Caki2 (cell line): ENCODE results near the gene TNNC2. TPM values are rescaled to one million over a fixed set of nuclear protein-coding genes. Genes with fewer than 3 reads are reported as not detected.
"Not testable (repeated sequence)": the region's sequence is repeated elsewhere in the genome, so short reads cannot be mapped to it uniquely, and the experiment has no call there.

Source experiments
- DNase-seq: peaks from one replicate; pipeline ENCODE4 v3.0.0-alpha.2; 2015; ENCODE audit warnings: low read depth
- in situ Hi-C: cut with HindIII; loops from 2 replicates; pipeline ENCODE4 v1.10.0; 2016; ENCODE audit warnings: low sequenced_read_pairs, low pct_unique_long_range_greater_than_20kb, mixed read lengths
- total RNA-seq: library from RNA; depleted of rRNA; stranded (reverse); fragments of >200 nt; shearing (Covaris generic); gene quantifications from 2 replicates; pipeline ENCODE4 v1.2.3, GENCODE V29; 2014; ENCODE audit warnings: low replicate concordance; rRNA removed

TNNC2 gene
- total RNA-seq = not detected in 2 replicates

DNA sequence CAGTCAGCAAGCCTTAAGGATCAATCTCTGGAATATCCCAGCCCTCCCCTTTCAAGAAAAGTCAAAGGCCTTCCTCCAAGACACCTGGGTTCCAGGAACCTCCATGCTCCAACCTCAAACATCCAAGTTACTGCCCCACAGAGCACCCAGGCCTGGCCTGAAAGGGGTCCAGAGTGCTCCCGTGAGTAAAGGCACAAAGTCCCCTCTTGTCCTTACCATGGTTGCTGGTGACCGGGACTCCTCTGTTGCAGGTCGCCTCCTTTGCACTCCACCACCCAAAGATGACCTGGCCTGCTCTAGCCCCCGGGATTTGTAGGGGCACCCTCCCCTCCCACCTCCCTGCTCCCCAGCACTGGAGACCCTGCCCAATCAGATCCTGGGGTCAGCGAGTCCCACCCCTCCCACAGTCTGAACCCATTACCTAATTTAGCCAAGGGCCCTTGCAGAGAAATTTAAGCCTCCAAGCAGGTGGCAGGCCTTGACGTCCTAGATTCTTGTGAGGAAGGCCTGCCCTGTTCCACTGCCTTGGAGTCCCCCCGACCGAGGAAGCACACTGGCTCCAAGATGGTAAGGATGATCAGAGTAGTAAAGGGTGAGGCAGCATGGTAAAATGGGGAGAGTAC, at the start of gene TNNC2:
TSS of gene TNNC2 (minus strand) at position 283 of the 623 bp plus-strand sequence. CDS start at position 219, 64 bp downstream.
- in situ Hi-C loops = no loop called here
- no peak for DNase-seq

DNA sequence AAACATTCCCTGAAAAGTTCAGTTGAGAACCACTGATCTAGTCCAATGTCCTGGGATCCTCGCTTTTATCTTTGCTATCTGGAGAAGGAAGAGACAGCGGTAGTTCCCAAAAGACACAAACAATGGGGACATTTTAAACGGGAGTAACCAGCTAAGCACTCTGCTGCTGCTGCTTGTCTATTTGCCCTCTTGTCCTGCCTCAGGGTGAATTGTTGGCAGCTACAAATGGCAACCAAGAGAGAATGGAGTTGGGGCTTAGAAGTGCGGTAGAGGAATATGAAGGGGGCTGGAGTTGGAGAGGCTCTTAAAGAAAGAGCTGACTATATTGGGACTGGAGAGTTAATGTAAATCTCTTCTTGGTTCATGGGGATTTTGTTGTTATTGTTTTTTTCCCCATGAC, 47.5 kb upstream of the TNNC2 start:
- in situ Hi-C loops = no loop called here
- DNase-seq = no peak

DNA sequence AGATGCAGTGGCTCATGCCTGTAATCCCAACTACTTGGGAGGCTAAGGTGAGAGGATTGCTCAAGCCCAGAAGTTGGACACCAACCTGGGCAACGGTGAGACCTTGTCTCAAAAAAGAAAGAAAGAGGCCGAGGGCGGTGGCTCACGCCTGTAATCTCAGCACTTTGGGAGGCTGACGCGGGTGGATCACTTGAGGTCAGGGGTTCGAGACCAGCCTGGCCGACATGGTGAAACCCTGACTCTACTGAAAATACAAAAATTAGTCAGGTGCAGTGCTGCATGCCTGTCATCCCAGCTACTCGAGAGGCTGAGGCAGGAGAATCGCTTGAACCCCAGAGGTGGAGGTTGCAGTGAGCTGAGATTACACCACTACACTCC, 47.0 kb upstream of the TNNC2 start:
- in situ Hi-C loops, DNase-seq: not testable (repeated sequence)

DNA sequence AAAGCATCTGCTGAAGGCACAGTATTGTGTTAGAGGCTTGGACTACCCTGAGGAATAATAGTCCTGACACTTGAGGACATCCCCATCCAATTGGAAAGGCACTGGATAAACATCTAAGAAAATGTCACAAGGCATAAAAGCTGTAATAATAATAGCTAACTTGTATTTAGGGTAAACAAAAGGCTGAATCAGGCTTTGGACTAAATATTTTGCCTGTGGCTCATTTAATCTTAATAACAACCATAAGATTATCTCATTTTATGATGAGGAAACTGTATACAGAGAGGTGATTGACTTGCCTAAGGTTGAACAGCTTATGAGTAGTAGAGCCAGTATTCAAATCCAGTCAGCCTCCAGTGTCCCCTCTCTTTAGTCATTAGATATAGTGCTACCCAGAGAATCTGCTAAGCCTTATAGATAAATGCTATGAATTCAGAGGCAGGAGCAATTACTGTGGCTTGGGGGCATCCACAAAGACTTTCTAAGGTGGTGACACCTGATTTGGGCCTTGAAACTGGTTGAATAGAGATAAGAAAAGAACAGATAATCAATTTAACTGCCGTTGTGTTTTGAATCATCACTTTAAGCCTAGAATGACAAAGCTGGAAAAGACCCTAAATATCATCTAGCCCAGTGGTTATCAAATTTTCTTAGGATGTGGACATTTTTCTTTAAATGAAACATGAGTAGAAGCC, 46.4 kb upstream of the TNNC2 start:
- in situ Hi-C loops = no loop called here
- DNase-seq = no peak

DNA sequence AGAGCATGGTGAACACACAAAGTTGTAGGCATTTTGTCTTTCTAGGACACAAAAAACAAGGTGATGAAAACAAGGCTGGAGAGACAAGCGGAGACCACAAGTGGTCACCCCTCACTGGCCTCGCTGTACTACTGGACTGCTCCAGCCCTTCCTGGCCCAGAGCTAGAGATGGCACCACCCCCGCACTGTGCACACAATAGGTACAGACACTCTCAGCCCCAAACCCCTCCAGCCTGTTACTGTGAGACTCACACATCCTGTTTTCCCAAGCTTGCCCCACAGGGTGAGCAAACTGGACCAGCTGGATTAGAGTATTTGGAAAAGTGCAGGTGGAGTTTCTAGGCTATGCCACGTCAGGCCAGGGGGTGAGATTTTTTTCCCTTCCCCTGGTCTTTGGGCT, 45.5 kb upstream of the TNNC2 start:
- in situ Hi-C loops = no loop called here
- DNase-seq = no peak

DNA sequence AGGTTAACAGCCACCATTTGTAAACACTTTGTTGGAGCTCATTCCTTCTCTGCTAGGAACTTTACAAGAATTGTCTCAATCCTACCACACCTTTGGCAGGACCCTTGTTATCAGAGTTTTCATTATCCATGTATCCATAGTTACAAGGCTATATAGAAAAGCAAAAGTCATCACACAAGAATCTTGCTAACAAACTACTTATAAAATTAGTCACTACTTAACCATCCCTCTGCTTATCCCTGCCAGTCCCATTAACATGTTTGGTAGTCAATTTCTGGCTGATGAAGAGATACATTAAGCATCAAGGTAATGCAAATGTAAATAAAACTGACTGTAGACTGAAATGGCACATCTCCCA, 40.7 kb upstream of the TNNC2 start:
- peak; percentile 36 for DNase-seq
- in situ Hi-C loops = no loop called here

DNA sequence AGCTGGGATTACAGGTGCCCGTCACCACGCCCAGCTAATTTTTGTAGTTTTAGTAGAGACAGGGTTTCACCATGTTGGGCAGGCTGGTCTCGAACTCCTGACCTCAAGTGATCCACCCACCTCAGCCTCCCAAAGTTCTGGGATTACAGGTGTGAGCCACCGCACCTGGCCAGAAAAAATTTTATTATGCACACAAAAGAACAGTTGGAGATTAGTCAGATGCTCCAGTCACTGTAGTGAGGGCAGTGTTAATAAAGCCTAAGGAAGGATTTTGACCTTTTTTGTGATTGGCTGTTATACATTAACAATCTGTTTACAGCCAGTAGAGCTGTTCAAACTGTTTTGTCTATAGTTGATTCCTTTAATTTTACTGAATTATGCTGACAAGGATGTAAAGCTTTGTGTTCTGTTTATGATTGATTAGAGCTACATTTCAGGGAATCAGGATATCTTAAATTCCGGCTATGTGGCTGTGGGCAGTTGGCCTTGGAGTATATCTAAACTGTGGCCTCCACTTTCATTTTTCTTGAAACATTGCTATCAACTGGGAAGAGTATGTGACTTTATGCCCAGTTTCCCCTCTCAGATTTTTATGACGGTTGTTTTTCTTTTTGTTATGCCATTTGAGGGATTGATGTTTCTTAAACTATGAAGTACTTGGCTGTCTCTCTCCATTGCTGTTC, 40.2 kb upstream of the TNNC2 start:
- DNase-seq = no peak
- in situ Hi-C loops = no loop called here

DNA sequence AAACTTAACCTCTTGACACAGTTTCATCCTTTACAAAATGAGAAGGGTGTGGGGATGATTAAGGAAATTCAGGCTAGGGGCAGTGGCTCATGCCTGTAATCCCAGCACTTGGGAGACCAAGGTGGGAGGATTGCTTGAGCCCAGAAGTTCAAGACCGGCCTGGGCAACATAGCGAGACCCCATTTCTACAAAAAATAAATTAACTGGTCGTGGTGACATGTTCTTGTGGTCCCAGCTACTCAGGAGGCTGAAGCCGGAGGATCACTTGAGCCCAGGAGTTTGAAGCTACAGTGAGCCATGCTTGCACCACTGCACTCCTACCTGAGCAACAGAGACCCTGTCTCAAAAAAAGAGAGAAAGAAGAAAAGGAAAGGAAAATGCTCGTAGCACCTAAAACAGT, 39.3 kb upstream of the TNNC2 start:
- in situ Hi-C loops = no loop called here

DNA sequence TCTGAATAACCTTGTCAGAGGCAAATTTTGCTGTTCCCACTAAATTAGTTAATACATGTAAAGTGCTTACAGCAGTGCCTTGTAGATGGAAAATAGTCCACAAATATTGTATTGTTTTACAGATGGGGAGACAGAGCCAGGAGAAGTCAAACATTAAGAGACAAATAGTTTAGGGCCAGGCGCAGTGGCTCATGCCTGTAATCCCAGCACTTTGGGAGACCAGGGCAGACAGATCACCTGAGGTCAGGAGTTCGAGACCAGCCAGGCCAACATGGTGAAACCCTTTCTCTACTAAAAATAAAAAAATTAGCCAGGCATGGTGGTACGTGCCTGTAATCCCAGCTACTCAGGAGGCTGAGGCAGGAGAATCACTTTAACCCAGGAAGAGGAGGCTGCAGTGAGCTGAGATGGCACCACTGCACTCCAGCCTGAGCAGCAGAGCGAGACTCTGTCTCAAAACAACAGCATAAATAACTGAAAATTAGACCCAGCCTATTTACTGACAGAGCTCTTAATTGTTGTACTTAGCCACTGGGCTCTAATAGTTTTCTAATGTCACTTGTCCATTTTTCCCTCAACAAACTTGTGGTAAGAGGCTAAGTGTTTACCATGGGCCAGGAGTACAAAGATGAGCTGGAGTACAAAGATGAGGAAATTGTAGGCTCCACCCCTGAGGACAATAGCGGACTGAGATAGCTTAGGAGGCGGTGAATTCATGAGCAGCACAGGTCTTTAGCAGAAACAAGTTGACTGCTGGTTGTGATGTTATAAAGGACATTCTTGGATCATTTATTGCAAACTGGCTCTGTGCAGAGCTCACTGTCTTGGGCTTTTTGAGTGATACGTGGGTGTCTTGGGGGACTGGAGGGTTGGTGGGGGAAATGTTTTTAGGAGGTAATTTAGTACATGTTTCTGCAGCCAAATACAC, 36.7 kb upstream of the TNNC2 start:
- in situ Hi-C loops = no loop called here

More for the DNA sequence above, 39.3 kb upstream of the TNNC2 start:
- no peak for DNase-seq

DNA sequence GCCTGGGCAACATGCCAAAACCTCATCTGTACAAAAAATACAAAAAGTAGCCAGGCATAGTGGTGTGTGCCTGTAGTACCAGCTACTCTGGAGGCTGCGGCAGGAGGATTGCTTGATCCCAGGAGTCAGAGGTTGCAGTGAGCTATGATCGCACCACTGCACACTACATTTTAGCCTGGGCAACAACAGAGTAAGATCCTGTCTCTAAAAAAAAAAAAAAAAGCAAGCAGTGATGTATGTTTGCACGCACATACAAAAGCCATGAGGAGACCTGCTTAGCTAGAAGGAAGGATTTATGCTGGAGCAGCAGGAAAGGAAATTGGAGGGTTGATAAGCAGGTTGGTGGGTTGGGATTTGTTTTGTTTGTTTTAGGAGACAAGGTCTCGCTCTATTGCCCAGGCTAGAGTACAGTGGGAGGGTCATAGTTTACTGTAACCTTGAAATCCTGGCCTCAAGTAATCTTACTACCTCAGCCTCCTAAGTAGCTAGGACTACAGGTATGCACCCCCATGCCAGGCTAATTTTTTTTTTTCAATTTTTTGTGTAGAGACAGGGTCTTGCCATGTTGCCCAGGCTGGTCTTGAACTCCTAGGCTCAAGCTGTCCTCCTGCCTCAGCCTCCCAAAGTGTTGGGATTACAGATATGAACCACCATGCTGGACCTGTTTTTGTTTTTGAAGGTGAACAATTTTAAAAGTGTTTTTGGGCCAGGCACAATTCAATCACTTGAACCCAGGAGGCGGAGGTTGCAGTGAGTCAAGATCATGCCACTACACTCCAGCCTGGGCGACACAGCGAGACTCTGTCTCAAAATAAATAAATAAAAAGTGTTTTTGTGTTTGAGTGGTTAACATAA, 34.3 kb upstream of the TNNC2 start:
- no peak for DNase-seq
- in situ Hi-C loops = no loop called here

More for the DNA sequence above, 36.7 kb upstream of the TNNC2 start:
- no peak for DNase-seq

DNA sequence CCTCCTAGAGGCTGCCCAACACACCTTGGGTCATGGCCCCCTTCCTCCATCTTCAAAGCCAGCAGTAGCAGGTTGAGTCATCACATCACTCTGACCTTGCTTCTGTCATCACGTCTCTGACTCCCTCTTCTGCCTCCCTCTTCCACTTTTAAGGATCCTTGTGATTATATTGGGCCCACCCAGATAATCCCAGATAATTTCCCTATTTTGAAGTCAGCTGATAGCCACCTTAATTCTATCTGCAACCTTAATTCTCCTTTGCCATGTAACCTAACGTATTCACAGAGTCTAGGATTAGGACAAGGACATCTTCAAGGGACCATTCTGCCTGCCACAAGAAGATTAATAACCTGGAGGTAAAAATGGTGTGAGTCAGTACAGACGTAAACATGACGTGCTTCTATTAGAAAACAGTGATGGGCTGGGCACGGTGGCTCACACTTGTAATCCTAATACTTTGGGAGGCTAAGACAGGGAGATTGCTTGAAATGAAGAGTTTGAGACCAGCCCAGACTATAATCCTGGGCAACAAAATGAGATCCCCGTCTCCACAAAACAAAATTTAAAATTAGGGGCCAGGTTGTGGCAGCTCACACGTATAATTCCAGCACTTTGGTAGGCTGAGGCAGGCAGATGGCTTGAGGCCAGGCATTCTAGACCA, 33.6 kb upstream of the TNNC2 start:
- in situ Hi-C loops = no loop called here
- DNase-seq = no peak

DNA sequence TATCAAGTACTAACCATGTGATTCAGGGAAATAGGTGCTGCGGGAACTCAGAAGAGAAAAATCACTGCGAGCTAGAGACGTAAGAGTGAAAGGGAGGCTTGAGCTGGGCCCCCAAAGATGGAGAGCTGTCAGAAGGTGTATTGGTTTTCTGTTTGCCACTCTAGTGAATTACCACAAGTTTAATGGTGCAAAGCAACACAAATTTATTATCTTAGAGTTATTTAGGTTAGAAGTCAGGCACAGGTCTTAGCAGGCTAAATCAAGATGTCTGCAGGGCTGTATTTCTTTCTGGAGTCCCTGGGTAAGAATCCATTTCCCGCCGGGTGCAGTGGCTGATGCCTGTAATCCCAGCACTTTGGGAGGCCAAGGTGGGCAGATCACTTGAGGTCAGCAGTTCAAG, 32.8 kb upstream of the TNNC2 start:
- in situ Hi-C loops = no loop called here
- no peak for DNase-seq

DNA sequence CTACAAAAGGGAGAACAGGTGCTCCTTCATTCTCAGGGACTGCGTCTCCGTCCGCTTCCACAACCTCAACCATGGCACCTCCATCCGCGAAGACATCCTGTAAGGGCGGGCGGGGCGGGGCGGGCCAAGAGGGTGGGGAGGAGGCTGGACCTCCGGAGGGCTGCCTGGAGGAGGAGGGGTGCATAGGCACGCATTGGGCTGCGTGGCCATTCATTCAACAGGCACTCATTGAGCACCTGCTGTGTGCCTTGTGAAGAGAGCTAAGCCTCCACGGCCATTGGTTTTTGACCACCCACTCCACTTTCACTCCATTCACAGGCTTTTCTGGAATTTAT, 30.7 kb upstream of the TNNC2 start:
- DNase-seq = no peak
- in situ Hi-C loops = no loop called here

DNA sequence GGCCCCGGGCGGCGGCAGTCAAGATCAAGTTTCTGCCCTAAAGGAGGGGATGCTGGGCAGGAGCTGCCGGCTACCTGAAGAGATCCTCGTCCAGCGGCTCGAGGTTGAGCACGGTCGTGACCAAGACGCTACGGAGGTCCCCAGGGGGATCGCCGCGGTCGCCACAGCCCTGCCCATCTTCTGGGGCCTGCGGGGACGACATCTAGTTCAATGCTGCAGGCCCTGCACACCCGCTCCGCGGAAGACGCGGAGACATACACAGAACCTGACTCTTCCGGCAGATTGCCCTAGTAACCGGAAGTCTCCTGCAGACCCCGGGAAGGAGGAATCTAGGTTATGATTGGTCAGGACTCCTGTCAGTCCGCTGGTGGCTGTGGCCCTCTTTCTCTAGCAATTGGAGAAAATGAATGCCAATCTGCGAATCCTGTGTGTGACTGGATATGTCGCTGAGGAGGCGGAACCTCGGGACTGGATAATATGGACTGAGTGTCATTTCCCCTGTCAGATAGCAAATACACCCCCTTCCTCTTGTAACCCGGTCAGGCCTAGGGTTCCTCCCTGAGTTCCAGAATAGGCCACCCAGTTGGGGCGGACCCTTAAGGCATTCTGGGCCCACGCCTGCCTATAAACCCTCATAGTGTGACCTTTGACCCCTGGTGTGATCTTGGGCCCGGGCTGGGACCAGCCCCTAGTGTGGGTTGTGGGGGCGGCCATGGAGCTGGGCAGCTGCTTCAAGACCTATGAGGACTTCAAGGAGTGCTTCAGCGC, 30.2 kb upstream of the TNNC2 start, which contains the start of the genes ACOT8 and ZSWIM3:
TSS of gene ACOT8 (minus strand) at position 279 of the 768 bp plus-strand sequence. CDS start at position 202, 77 bp downstream.
TSS of gene ZSWIM3 (plus strand) at position 501 of the 768 bp plus-strand sequence. CDS start at position 713, 212 bp downstream.
- DNase-seq = peak; percentile 99
- in situ Hi-C loops = no loop called here

DNA sequence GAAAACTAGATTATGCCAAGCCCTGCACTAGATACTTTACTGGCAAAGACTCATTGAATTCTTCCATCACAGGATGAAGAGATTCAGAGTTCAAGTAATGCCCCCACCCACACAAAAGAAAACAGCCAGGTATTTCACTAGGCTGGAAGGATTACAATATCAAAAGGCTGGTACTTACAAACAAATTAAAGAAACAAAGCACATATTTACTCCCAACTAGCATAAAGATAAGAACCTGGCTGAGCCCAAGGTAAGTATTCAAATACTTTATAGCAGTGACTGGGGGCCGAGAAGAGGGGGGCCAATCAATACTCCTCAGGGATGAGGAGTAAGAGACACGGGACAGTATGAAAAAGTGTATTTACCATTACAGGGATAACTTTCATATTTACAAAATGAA, 26.4 kb upstream of the TNNC2 start:
- DNase-seq = no peak
- in situ Hi-C loops = no loop called here

DNA sequence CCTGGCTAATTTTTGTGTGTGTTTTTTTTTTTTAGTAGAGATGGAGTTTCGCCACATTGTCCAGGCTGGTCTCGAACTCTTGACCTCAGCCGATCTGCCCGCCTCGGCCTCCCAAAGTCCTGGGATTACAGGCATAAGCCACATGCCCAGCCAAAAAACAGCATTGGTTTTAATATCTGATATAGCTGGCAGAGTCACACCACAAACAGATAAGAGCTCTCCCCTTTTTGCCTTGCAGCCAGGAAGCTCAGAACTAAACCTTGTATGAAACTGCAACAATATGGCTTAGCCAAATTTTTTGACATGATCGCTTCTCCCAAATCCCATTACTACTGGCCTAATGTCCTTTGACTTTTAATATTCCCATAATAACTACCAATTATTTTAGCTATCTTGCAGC, 25.2 kb upstream of the TNNC2 start:
- DNase-seq = no peak
- in situ Hi-C loops = no loop called here
